ENCODE results near the gene CACNA1I. TPM values are rescaled to one million over a fixed set of nuclear protein-coding genes. Genes with fewer than 3 reads are reported as not detected.
"Not testable (repeated sequence)": the region's sequence is repeated elsewhere in the genome, so short reads cannot be mapped to it uniquely, and the experiment has no call there.

Gene CACNA1I
- total RNA-seq, 2 donors from 2014 or later: 0.34 to 0.58 TPM

DNA sequence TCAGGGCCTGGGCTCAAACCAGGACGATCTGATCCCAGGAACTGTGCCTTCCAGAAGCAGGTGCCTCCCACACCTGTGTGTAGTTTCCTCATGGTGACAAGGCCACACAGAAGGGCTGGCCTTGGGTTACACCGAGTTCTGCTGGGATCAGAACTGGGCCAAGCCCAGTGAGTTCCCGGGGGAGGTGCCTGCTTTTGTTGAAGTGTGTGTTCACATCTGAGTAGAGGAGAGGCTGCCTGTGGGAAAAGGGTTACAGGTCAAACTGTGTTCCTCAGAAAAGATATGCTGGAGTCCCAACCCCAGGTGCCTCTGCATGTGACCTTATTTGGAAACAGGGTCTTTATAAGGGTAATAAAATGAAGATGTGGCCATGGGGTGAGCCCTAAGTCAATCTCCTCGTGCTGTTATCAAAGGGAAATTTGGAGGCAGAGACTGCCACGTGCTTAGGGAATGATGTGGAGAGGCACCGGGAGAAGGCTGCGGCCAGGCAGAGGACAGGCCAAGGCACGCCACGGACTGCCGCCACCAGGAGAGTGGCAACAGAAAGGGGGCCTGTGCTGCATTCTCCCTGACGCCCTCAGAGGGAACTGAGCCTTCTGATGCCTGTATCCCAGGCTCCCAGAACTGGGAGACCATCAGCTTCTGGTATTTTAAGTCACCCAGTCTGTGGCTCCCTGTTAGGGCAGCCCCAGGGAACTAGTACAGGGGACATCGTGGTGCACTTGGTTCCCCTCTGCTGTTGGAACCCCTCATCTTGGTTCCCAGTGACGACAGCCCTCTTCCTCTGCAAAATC lies 158.8 kb downstream of the CACNA1I start:
- ATAC-seq (replicated peaks in 1 of 2): no peak
- no peaks in the 10 kb centered on the region for H3K4me1 Mint-ChIP-seq (ENCODE audit: low read depth)
- H3K9me3 Mint-ChIP-seq: no peaks in the 10 kb centered on the region
- H3K4me3 Mint-ChIP-seq: no peak overlapping the region
- no peak for DNase-seq
- H3K27me3 Mint-ChIP-seq (ENCODE audit: low read depth): no peaks in the 10 kb centered on the region
- H3K36me3 Mint-ChIP-seq (ENCODE audit: insufficient read depth in 2 of 2): no peaks in the 10 kb centered on the region
- H3K27ac Mint-ChIP-seq: no peak overlapping the region

DNA sequence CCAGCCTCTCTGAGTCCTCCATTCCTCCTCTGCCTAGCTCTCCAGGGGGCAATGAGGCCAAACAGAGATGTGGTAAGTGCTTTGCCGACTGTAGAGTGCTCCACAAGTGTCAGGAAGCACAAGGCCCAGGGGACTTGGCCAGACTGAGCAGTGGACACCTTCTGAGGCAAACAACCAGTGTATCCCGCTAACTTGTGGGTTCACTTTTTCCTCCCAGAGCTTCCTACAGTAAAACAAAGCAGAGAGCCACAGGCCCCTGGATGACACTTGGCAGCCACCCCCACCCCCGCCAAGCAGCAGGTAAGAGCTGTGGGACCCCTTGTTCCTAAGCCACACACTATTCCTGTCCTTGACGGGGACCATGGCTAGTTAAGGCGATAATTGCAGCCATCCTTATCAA lies 160.9 kb downstream of the CACNA1I start:
- ATAC-seq (replicated peaks in 1 of 2): no peak
- no peaks in the 10 kb centered on the region for H3K4me1 Mint-ChIP-seq (ENCODE audit: low read depth)
- H3K27ac Mint-ChIP-seq: no peak overlapping the region
- no peak overlapping the region for H3K4me3 Mint-ChIP-seq
- no peaks in the 10 kb centered on the region for H3K9me3 Mint-ChIP-seq
- peaks cover 8% of the 10 kb centered on the region for H3K27me3 Mint-ChIP-seq (ENCODE audit: low read depth)
- H3K36me3 Mint-ChIP-seq (ENCODE audit: insufficient read depth in 2 of 2): no peaks in the 10 kb centered on the region
- no peak for DNase-seq

DNA sequence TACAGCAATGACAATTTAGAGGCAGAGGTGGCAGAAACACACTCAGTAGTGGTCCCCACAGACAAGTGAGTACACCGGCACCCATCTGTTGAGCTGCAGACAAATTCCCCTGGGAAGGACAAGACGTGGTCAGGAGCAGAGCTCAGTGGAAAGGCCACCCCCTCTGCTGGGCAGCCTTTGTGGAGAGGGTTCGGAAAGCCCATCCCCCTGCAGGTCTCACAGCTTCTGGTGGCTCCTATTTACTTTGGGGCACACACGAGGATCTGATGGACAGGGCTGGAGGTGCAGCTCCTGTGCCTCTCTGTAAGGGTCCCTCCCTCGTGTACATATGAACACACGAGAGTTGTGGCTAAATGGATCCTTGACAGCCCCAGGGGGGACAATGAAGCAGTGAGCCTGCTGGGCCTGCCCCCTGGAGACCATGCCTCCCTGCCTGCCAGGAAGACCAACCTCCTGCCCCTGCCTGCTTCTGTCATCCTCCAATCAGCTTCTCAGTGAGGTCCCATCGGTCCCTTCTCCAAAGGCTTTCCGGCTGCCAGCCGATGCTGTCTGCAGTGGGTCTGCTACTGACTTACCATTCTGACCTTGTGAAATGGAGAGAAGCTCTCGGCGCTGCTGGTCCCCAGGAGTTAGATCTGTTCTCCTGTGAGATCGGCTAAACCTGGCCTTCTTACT lies 161.5 kb downstream of the CACNA1I start:
- Mint-ChIP-seq H3K36me3 (ENCODE audit: insufficient read depth in 2 of 2) (no peaks in the 10 kb centered on the region), H3K4me1 (ENCODE audit: low read depth) (no peaks in the 10 kb centered on the region), H3K27ac (no peak overlapping the region), H3K4me3 (no peak overlapping the region), H3K27me3 (ENCODE audit: low read depth) (peaks cover 8% of the 10 kb centered on the region), H3K9me3 (no peaks in the 10 kb centered on the region)
- DNase-seq: no peak
- ATAC-seq (replicated peaks in 1 of 2): no peak

DNA sequence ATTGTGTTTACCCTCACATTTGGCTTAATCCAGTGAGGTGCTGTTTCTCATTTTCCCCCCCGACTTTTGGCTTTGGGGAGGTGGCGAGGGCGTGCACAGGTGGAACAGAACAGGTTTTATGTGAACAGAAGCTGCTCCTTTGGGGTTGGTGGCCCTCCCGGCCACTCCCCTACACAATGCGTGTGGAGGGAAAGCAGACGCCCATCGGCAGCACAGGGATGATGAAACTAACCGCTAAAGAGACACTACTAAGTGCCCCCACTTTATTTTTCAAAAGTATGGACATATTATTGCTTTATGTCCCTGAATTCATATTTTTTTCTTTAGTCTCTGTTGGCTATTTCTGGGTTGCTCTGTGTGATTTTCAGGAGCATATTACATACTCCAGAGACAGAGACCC lies 162.1 kb downstream of the CACNA1I start:
- no peak overlapping the region for H3K27ac Mint-ChIP-seq
- DNase-seq (no peak), ATAC-seq (replicated peaks in 1 of 2) (no peak)
- peaks cover 8% of the 10 kb centered on the region for H3K27me3 Mint-ChIP-seq (ENCODE audit: low read depth)
- no peaks in the 10 kb centered on the region for H3K9me3 Mint-ChIP-seq
- no peak overlapping the region for H3K4me3 Mint-ChIP-seq
- no peaks in the 10 kb centered on the region for H3K4me1 Mint-ChIP-seq (ENCODE audit: low read depth)
- H3K36me3 Mint-ChIP-seq (ENCODE audit: insufficient read depth in 2 of 2): no peaks in the 10 kb centered on the region

DNA sequence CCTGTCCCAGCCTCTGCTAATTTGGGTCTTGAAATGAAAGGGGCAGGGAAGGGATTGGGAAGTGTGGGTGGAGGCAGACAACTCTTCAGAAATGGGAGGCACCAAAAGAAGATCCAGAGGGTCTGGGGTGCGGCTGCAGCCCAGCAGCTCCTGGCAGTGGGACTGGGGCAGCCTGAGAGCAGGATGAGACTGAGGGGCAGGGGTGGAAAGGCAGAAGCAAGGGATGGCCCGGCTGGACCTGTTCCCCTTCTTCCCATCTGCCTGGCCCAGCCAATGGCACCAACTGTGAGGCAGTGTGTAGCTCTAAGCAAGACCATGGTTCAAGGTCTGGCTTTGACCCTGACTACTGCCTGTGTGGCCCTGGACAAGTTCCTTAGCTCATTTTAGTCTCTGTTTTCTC lies 162.6 kb downstream of the CACNA1I start:
- DNase-seq: no peak
- Mint-ChIP-seq H3K4me1 (ENCODE audit: low read depth) (no peaks in the 10 kb centered on the region), H3K36me3 (ENCODE audit: insufficient read depth in 2 of 2) (no peaks in the 10 kb centered on the region), H3K27me3 (ENCODE audit: low read depth) (peaks cover 8% of the 10 kb centered on the region), H3K9me3 (no peaks in the 10 kb centered on the region), H3K27ac (no peak overlapping the region), H3K4me3 (no peak overlapping the region)
- ATAC-seq (replicated peaks in 1 of 2): no peak

DNA sequence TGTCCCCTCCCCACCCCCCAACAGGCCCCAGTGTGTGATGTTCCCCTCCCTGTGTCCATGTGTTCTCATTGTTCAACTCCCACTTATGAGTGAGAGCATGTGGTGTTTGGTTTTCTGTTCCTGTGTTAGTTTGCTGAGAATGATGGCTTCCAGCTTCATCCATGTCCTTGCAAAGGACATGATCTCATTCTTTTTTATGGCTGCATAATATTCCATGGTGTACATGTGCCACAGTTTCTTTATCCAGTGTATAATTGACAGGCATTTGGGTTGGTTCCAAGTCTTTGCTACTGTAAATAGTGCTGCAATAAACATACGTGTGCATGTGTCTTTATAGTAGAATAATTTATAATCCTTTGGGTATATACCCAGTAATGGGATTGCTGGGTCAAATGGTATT lies 163.5 kb downstream of the CACNA1I start:
- not testable (repeated sequence) for H3K27me3 Mint-ChIP-seq (ENCODE audit: low read depth); H3K9me3 Mint-ChIP-seq; ATAC-seq (replicated peaks in 1 of 2); H3K4me3 Mint-ChIP-seq; H3K27ac Mint-ChIP-seq; H3K4me1 Mint-ChIP-seq (ENCODE audit: low read depth); H3K36me3 Mint-ChIP-seq (ENCODE audit: insufficient read depth in 2 of 2); DNase-seq

DNA sequence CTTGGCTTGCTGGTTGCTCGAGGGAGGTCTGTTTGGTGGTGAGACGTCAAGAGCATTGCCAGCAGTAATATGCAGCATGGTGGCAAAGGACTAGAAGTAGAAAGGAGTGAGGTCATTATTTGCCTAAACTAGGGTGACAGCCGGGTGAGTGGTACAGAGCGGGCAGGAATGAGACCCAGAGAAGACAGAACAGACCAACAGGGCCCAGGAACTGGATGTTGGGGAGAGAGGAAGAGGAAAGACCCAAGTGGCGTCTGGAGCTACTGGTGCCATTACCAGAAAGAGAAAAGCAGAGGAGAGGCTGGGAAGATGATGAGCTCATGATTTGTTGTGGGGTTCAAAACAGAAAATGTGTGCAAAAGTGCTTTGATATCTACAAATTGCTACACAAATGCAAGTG lies 164.3 kb downstream of the CACNA1I start:
- H3K4me1 Mint-ChIP-seq (ENCODE audit: low read depth): no peaks in the 10 kb centered on the region
- H3K36me3 Mint-ChIP-seq (ENCODE audit: insufficient read depth in 2 of 2): peaks cover 1 to 2% of the 10 kb centered on the region in 2 donors
- H3K9me3 Mint-ChIP-seq: peaks cover 2% of the 10 kb centered on the region in 2 donors
- DNase-seq (no peak), ATAC-seq (replicated peaks in 1 of 2) (no peak)
- H3K27ac Mint-ChIP-seq: no peak overlapping the region
- H3K27me3 Mint-ChIP-seq (ENCODE audit: low read depth): peaks cover 8% of the 10 kb centered on the region
- no peak overlapping the region for H3K4me3 Mint-ChIP-seq

DNA sequence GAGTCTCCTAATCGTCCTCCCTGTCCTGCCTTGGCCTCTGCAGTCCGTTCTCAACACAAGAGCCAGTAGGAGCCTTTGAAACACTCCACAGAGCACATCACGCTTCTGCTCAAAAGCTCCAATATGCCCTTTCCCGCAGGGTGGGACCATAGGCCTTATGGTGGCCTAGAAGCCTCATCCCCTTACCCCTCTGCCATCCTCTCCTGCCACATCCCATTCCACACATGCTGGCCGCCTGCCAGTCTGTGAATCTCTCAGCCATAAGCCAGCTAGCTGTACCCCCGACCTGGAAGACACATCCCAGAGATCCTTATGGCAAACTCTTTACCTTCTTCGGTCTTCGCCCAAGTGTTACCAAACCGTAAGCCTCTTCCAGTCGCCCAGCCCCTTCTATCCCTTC lies 165.2 kb downstream of the CACNA1I start:
- H3K4me1 Mint-ChIP-seq (ENCODE audit: low read depth): no peaks in the 10 kb centered on the region
- peaks cover 1 to 2% of the 10 kb centered on the region in 2 donors for H3K36me3 Mint-ChIP-seq (ENCODE audit: insufficient read depth in 2 of 2)
- DNase-seq (no peak), ATAC-seq (replicated peaks in 1 of 2) (no peak)
- no peak overlapping the region for H3K4me3 Mint-ChIP-seq
- H3K27me3 Mint-ChIP-seq (ENCODE audit: low read depth): peaks cover 8% of the 10 kb centered on the region
- H3K27ac Mint-ChIP-seq: no peak overlapping the region
- peaks cover 2% of the 10 kb centered on the region in 2 donors for H3K9me3 Mint-ChIP-seq

DNA sequence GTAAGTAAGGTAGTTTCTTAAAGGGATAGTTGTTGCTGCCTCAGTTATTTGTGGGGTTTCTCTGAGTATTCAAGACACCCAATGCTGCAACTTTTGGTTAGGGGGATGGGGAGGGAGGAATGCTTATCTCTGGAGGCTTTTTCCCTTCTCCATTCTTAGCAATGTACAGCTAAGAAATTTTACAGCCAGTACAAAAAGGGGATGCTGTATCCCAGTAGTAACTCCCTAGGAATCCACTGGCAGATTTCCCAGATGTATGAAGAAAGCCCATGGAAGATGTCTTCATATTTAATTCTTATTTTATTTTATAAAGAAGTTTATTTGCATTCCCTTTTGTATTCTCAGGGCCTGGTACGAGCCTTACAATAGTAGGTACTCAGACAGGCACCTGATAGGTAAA lies 168.2 kb downstream of the CACNA1I start:
- ATAC-seq (replicated peaks in 1 of 2) (no peak), DNase-seq (no peak)
- Mint-ChIP-seq H3K27ac (no peak overlapping the region), H3K27me3 (ENCODE audit: low read depth) (peaks cover 8% of the 10 kb centered on the region), H3K4me3 (no peak overlapping the region), H3K36me3 (ENCODE audit: insufficient read depth in 2 of 2) (peaks cover 1 to 2% of the 10 kb centered on the region in 2 donors), H3K4me1 (ENCODE audit: low read depth) (no peaks in the 10 kb centered on the region), H3K9me3 (peaks cover 2% of the 10 kb centered on the region in 2 donors)

Other genes with a start within 250 kb of the CACNA1I start
- 1 to 10 TPM; 4.4 to 5.3 TPM for gene SYNGR1, start 220.8 kb upstream of the CACNA1I start, total RNA-seq
- 10 to 100 TPM; 29.4 to 30.9 TPM for gene TAB1, start 171.0 kb upstream of the CACNA1I start, total RNA-seq
- gene MGAT3, start 113.7 kb upstream of the CACNA1I start, total RNA-seq: 1 to 10 TPM; 1.2 to 2.6 TPM
- 10 to 100 TPM; 49.5 to 58.3 TPM for gene MIEF1, start 68.5 kb upstream of the CACNA1I start, total RNA-seq
- gene ATF4, start 50.2 kb upstream of the CACNA1I start, total RNA-seq: 100 to 1,000 TPM; 779 to 836 TPM
- gene RPS19BP1, start 38.0 kb upstream of the CACNA1I start, total RNA-seq: 10 to 100 TPM; 78.3 to 82.0 TPM